ENCODE measurements around the gene C6orf132. TPM values are rescaled to one million over a fixed set of nuclear protein-coding genes. Genes with fewer than 3 reads are reported as not detected.

Gene C6orf132
- total RNA-seq, 2 donors from 2014 or later, result 0.54 to 2.4 TPM

- TF ChIP-seq CTCF (IDR thresholded peaks at IDR 0.05), result no peak
- H3K4me1 ChIP-seq (ENCODE audit: control insufficient read depth in 1 of 2, low read depth in 2 of 2), result peaks cover 1 to 4% of the 10 kb centered on the region in 2 donors
Observed at GRCh38 chr6:42099340-42100028, 42.9 kb downstream of the C6orf132 start.

GRCh38 chr6:42095776-42096541 is 46.5 kb downstream of the C6orf132 start:
- TF ChIP-seq CTCF (IDR thresholded peaks at IDR 0.05), result no peak
- Histone ChIP-seq H3K9me3 (no peaks in the 10 kb centered on the region), H3K36me3 (no peaks in the 10 kb centered on the region), H3K4me3 (no peak overlapping the region), H3K27me3 (replicated peaks; ENCODE audit: insufficient read depth) (no peaks in the 10 kb centered on the region), H3K4me1 (ENCODE audit: control insufficient read depth in 1 of 2, low read depth in 2 of 2) (no peaks in the 10 kb centered on the region), H3K27ac (no peak overlapping the region)
- ATAC-seq (ENCODE audit: insufficient number of reproducible peaks, low FRiP score, low read depth) (no peak), DNase-seq (ENCODE audit: low spot score) (no peak)

More at GRCh38 chr6:42099340-42100028, 42.9 kb downstream of the C6orf132 start:
- no peak overlapping the region for H3K4me3 ChIP-seq
- no peaks in the 10 kb centered on the region for H3K27me3 ChIP-seq (replicated peaks; ENCODE audit: insufficient read depth)
- H3K27ac ChIP-seq, result no peak overlapping the region
- no peak for DNase-seq (ENCODE audit: low spot score)
- ATAC-seq (ENCODE audit: insufficient number of reproducible peaks, low FRiP score, low read depth), result no peak
- H3K9me3 ChIP-seq, result no peaks in the 10 kb centered on the region
- no peaks in the 10 kb centered on the region for H3K36me3 ChIP-seq

GRCh38 chr6:42095094-42095493 is 47.3 kb downstream of the C6orf132 start:
- Histone ChIP-seq H3K4me1 (ENCODE audit: control insufficient read depth in 1 of 2, low read depth in 2 of 2) (no peaks in the 10 kb centered on the region), H3K27me3 (replicated peaks; ENCODE audit: insufficient read depth) (no peaks in the 10 kb centered on the region), H3K9me3 (no peaks in the 10 kb centered on the region), H3K4me3 (no peak overlapping the region), H3K27ac (no peak overlapping the region), H3K36me3 (no peaks in the 10 kb centered on the region)
- TF ChIP-seq CTCF (IDR thresholded peaks at IDR 0.05), result no peak
- ATAC-seq (ENCODE audit: insufficient number of reproducible peaks, low FRiP score, low read depth) (no peak), DNase-seq (ENCODE audit: low spot score) (no peak)

GRCh38 chr6:42093582-42094329 is 48.7 kb downstream of the C6orf132 start:
- no peaks in the 10 kb centered on the region for H3K9me3 ChIP-seq
- TF ChIP-seq CTCF (IDR thresholded peaks at IDR 0.05), result no peak
- no peaks in the 10 kb centered on the region for H3K36me3 ChIP-seq
- DNase-seq (ENCODE audit: low spot score) (no peak), ATAC-seq (ENCODE audit: insufficient number of reproducible peaks, low FRiP score, low read depth) (no peak)
- no peaks in the 10 kb centered on the region for H3K4me1 ChIP-seq (ENCODE audit: control insufficient read depth in 1 of 2, low read depth in 2 of 2)
- no peak overlapping the region for H3K4me3 ChIP-seq
- H3K27me3 ChIP-seq (replicated peaks; ENCODE audit: insufficient read depth), result no peaks in the 10 kb centered on the region
- no peak overlapping the region for H3K27ac ChIP-seq

DNA sequence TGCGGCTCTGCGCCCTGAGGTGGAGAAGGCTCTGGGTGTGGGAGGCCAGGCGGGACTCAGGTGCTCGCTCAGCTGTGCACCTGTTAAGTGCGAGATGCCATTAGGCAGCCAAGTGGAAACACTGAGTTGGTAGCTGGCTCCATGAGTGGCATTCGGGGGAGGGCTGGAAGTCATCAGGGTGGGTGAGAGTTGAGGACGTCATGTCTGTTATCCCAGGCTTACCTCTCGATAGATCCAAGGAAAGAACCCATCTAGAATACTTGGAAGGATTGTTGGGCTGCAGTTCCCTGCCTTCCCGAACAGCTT is 50.7 kb downstream of the C6orf132 start:
- H3K9me3 ChIP-seq, result no peaks in the 10 kb centered on the region
- no peak for DNase-seq (ENCODE audit: low spot score)
- no peak for ATAC-seq (ENCODE audit: insufficient number of reproducible peaks, low FRiP score, low read depth)
- H3K4me1 ChIP-seq (ENCODE audit: control insufficient read depth in 1 of 2, low read depth in 2 of 2), result no peaks in the 10 kb centered on the region
- TF ChIP-seq CTCF (IDR thresholded peaks at IDR 0.05), result no peak
- no peaks in the 10 kb centered on the region for H3K27me3 ChIP-seq (replicated peaks; ENCODE audit: insufficient read depth)
- no peaks in the 10 kb centered on the region for H3K36me3 ChIP-seq
- H3K4me3 ChIP-seq, result no peak overlapping the region
- H3K27ac ChIP-seq, result no peak overlapping the region
